K562 (cell line): ENCODE measurements around the gene POC1B. TPM values are rescaled to one million over a fixed set of nuclear protein-coding genes. Genes with fewer than 3 reads are reported as not detected.

Experiments used
- ADNP ChIP-seq: fragments of 200-800 bp; sonication (Bioruptor generic); IDR thresholded peaks from 2 replicates; pipeline ENCODE4 v1.6.1; 2016; ENCODE audit warnings: missing genetic modification characterization, missing compliant biosample characterization
- ARHGAP35 ChIP-seq: fragments of 450-650 bp; IDR thresholded peaks from 2 replicates; pipeline ENCODE4 v1.6.1; 2018; ENCODE audit not compliant: partially characterized antibody
- BACH1 ChIP-seq: fragments of 200-800 bp; sonication (Bioruptor generic); IDR thresholded peaks from 2 replicates; pipeline ENCODE4 v1.6.1; 2016; ENCODE audit warnings: missing genetic modification characterization, missing compliant biosample characterization
- ELF1 ChIP-seq: fragments of 200-800 bp; sonication (Bioruptor generic); IDR thresholded peaks from 2 replicates; pipeline ENCODE4 v1.6.1; 2016; ENCODE audit warnings: missing genetic modification characterization, missing compliant biosample characterization
- EP300 ChIP-seq: IDR thresholded peaks from 2 replicates; pipeline ENCODE4 v1.6.1; 2012; ENCODE audit warnings: low read length, improper control_type of control experiment
- ETV1 ChIP-seq: fragments of 450-650 bp; conservative IDR thresholded peaks from 2 replicates; pipeline ENCODE4 v1.6.1; 2016; ENCODE audit warnings: missing genetic modification characterization, control low read depth, low read depth, missing compliant biosample characterization
- HNRNPLL ChIP-seq: fragments of 200-400 bp; formaldehyde crosslinking; IDR thresholded peaks from 2 replicates; pipeline ENCODE4 v1.6.1; 2017; ENCODE audit warnings: low read length, low read depth, mild to moderate bottlenecking; ENCODE audit not compliant: poor library complexity, severe bottlenecking
- PCBP1 ChIP-seq: fragments of 200-400 bp; formaldehyde crosslinking; IDR thresholded peaks from 2 replicates; pipeline ENCODE4 v1.6.1; 2018; ENCODE audit warnings: mild to moderate bottlenecking, low read depth, low read length; ENCODE audit not compliant: poor library complexity, severe bottlenecking
- PML ChIP-seq: IDR thresholded peaks from 2 replicates; pipeline ENCODE4 v1.6.1; 2012; ENCODE audit warnings: low read length, inconsistent platforms
- PRPF4 ChIP-seq: fragments of 200-400 bp; formaldehyde crosslinking; IDR thresholded peaks from one replicate; pipeline ENCODE4 v1.6.1; 2017; ENCODE audit warnings: low read length, low read depth, mild to moderate bottlenecking; ENCODE audit not compliant: insufficient read depth, poor library complexity, severe bottlenecking
- SMARCA5 ChIP-seq: fragments of 450-650 bp; IDR thresholded peaks from 2 replicates; pipeline ENCODE4 v1.6.1; 2016
- WHSC1 ChIP-seq: IDR thresholded peaks from one replicate; pipeline ENCODE4 v1.6.1; 2012; ENCODE audit warnings: low read length, control low read depth, inconsistent platforms
- ZKSCAN3 ChIP-seq: fragments of 250-450 bp; sonication (Bioruptor Pico); IDR thresholded peaks from 2 replicates; pipeline ENCODE4 v1.4.0; 2020
- ZNF146 ChIP-seq: IDR thresholded peaks from one replicate; pipeline ENCODE4 v1.6.1; 2018; ENCODE audit warnings: missing compliant biosample characterization; ENCODE audit not compliant: unreplicated experiment
- ZNF282 ChIP-seq: sonication (generic); formaldehyde crosslinking; IDR thresholded peaks from 2 replicates; pipeline ENCODE4 v1.8.1; 2023; ENCODE audit warnings: missing genetic modification reagents
- ZNF583 ChIP-seq: fragments of 250-450 bp; sonication (Bioruptor Pico); IDR thresholded peaks from 2 replicates; pipeline ENCODE4 v1.4.0; 2020
- ZNF695 ChIP-seq: fragments of 450-650 bp; formaldehyde crosslinking; IDR thresholded peaks from 2 replicates; pipeline ENCODE4 v1.4.0; 2020; ENCODE audit warnings: mild to moderate bottlenecking, moderate library complexity
- ZNF77 ChIP-seq: fragments of 250-450 bp; sonication (Bioruptor Pico); IDR thresholded peaks from 2 replicates; pipeline ENCODE4 v1.5.0; 2020
- ZNF780A ChIP-seq: fragments of 250-450 bp; sonication (Bioruptor Pico); IDR thresholded peaks from 2 replicates; pipeline ENCODE4 v1.5.0; 2021; ENCODE audit warnings: mild to moderate bottlenecking
- polyA plus RNA-seq, 8 experiments: library from polyadenylated mRNA; depleted of rRNA in 4 of 8; stranded (reverse) in 5 of 8; unstranded in 3 of 8; fragments of >200 nt; fragmentation: Nextera tagmentation in 2 of 8; fragmentation: Illumina TruSeq in 1 of 8; extraction: Ambion mirVana in 2 of 8; extraction: Trizol in 1 of 8; gene quantifications; 2 replicates each; pipeline versions ENCODE4 v1.2.1 to v1.2.3, GENCODE V29; 2011 to 2014; ENCODE audit warnings: inconsistent platforms in 1 of 8, missing spikeins in 1 of 8
- total RNA-seq, 7 experiments: library from RNA; depleted of rRNA in 6 of 7; stranded (reverse); fragments of >200 nt in 6 of 7; fragmentation: Illumina TruSeq in 2 of 7; extraction: Trizol in 2 of 7; gene quantifications; 2 replicates each; pipeline versions ENCODE4 v1.2.1 to v1.2.3, GENCODE V29; 2011 to 2021; ENCODE audit warnings: low replicate concordance in 1 of 7
- TF ChIP-seq, protein P1 (sequence below): fragments of 250-450 bp; sonication (Bioruptor Pico); IDR thresholded peaks from 2 replicates; pipeline ENCODE4 v1.9.0; 2021; ENCODE audit warnings: mild to moderate bottlenecking
- TF ChIP-seq, protein P2 (sequence below): fragments of 450-650 bp; IDR thresholded peaks from 2 replicates; pipeline ENCODE4 v1.6.1; 2018; ENCODE audit not compliant: partially characterized antibody
- TF ChIP-seq, protein P3 (sequence below): IDR thresholded peaks from 2 replicates; pipeline ENCODE4 v1.6.1; 2012; ENCODE audit warnings: low read depth, low read length, improper control_type of control experiment, borderline replicate concordance
- TF ChIP-seq, protein P4 (sequence below), 3 experiments: fragments of 200-800 bp in 1 of 3; sonication (Bioruptor generic) in 1 of 3; sonication (generic) in 1 of 3; formaldehyde crosslinking in 1 of 3; IDR thresholded peaks; 2 replicates each; pipeline versions ENCODE4 v1.6.1 to v1.8.0; 2016 to 2022; ENCODE audit warnings: mild to moderate bottlenecking in 2 of 3, missing compliant biosample characterization in 2 of 3, missing genetic modification characterization in 2 of 3, missing genetic modification reagents in 1 of 3

POC1B gene
- total and polyA plus RNA-seq, 9 of the 15 experiments (the other 6 are each of a cell fraction or from before 2014, with no cell fraction given) = 4.5 to 16.1 (median 10.4) TPM

DNA sequence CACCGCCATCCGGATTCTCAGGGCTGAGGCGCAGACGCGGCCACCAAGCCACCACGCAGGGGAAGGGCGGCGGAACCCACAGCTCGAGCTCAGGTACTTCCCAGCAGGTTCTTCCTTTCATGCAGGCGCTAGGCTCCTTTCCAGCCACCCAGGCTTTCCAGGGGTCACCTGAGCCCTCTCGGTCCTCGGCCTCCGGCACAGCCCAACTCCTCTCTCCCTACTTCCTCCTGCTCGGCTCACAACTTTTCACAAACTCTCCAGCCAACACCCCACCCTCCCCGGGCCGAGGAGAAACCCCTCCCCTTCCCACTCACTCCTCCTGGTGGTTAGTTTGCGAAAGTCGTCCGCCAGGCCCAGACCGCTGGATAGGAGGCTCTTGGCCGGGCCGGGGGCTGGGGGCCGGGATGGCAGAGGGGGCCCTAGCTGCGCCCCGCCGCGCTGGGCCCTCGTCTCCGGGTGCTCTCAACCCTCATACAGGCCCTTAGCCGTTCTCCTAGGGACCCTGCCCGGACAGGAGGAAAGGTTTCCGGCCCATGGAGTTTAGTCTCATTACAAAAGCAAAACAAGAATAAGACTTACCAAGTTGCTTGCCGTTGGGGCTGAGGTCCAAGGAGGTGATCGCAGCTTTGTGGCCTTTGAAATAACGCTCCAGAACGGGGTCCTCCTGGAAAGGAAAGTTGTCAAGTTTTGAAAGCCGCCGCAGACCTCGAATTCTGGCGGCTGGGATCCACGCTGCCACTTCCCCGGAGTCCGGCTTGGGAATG, 1.1 kb downstream of the POC1B start, which contains the start of gene GALNT4 (continued):
- TF ChIP-seq, protein P1, sequence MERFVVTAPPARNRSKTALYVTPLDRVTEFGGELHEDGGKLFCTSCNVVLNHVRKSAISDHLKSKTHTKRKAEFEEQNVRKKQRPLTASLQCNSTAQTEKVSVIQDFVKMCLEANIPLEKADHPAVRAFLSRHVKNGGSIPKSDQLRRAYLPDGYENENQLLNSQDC (CRISPR knock-in tag) = no peak
- TF ChIP-seq ETV1 (tag) (no peak), HNRNPLL (peak; percentile 34), BACH1 (tag) (no peak), ZNF695 (CRISPR knock-in tag) (no peak), ELF1 (tag) (0 out of 2 replicates have a peak, but pooled peaks have one; percentile 6), EP300 (no peak), WHSC1 (no peak), PCBP1 (peak; percentile 31), PRPF4 (no peak), SMARCA5 (no peak), ZNF146 (CRISPR knock-in tag) (no peak), ZNF780A (CRISPR knock-in tag) (no peak), ZNF77 (no peak), ADNP (tag) (no peak), ARHGAP35 (no peak), ZNF583 (CRISPR knock-in tag) (no peak), ZKSCAN3 (no peak), ZNF282 (CRISPR knock-in tag) (no peak), PML (no peak; the same call in 1 of the 2 replicates)
- TF ChIP-seq, protein P2, sequence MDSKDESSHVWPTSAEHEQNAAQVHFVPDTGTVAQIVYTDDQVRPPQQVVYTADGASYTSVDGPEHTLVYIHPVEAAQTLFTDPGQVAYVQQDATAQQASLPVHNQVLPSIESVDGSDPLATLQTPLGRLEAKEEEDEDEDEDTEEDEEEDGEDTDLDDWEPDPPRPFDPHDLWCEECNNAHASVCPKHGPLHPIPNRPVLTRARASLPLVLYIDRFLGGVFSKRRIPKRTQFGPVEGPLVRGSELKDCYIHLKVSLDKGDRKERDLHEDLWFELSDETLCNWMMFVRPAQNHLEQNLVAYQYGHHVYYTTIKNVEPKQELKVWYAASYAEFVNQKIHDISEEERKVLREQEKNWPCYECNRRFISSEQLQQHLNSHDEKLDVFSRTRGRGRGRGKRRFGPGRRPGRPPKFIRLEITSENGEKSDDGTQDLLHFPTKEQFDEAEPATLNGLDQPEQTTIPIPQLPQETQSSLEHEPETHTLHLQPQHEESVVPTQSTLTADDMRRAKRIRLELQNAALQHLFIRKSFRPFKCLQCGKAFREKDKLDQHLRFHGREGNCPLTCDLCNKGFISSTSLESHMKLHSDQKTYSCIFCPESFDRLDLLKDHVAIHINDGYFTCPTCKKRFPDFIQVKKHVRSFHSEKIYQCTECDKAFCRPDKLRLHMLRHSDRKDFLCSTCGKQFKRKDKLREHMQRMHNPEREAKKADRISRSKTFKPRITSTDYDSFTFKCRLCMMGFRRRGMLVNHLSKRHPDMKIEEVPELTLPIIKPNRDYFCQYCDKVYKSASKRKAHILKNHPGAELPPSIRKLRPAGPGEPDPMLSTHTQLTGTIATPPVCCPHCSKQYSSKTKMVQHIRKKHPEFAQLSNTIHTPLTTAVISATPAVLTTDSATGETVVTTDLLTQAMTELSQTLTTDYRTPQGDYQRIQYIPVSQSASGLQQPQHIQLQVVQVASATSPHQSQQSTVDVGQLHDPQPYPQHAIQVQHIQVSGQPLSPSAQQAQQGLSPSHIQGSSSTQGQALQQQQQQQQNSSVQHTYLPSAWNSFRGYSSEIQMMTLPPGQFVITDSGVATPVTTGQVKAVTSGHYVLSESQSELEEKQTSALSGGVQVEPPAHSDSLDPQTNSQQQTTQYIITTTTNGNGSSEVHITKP = peak; percentile 97
- TF ChIP-seq, protein P3, sequence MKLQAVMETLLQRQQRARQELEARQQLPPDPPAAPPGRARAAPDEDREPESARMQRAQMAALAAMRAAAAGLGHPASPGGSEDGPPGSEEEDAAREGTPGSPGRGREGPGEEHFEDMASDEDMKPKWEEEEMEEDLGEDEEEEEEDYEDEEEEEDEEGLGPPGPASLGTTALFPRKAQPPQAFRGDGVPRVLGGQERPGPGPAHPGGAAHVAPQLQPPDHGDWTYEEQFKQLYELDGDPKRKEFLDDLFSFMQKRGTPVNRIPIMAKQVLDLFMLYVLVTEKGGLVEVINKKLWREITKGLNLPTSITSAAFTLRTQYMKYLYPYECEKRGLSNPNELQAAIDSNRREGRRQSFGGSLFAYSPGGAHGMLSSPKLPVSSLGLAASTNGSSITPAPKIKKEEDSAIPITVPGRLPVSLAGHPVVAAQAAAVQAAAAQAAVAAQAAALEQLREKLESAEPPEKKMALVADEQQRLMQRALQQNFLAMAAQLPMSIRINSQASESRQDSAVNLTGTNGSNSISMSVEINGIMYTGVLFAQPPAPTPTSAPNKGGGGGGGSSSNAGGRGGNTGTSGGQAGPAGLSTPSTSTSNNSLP = no peak
- TF ChIP-seq, protein P4, sequence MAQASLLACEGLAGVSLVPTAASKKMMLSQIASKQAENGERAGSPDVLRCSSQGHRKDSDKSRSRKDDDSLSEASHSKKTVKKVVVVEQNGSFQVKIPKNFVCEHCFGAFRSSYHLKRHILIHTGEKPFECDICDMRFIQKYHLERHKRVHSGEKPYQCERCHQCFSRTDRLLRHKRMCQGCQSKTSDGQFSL (CRISPR knock-in tag; IDR thresholded peaks at IDR 0.05) = no peak
- TF ChIP-seq, protein P4 (tag; IDR thresholded peaks at IDR 0.05) = 0 out of 4 replicates have a peak, but pooled peaks of 1 of the 2 experiments have one; percentile 28
